PFSK-1 (cell line): ENCODE measurements around the gene NAALADL1.

Experiments
- POLR2AphosphoS5 ChIP-seq: IDR thresholded peaks from 2 replicates; pipeline ENCODE4 v1.6.1; 2012; ENCODE audit warnings: low read depth, mild to moderate bottlenecking, control low read depth, low read length, moderate library complexity
- TAF1 ChIP-seq: IDR thresholded peaks from 2 replicates; pipeline ENCODE4 v1.6.1; 2012; ENCODE audit warnings: low read length, control low read depth, borderline replicate concordance; ENCODE audit not compliant: insufficient read depth

- TF ChIP-seq POLR2AphosphoS5: no peak
- TF ChIP-seq TAF1: no peak
Observed at GRCh38 chr11:65102142-65103095, 44.1 kb upstream of the NAALADL1 start.
